Measurements from ENCODE around the gene ASB18. TPM values are rescaled to one million over a fixed set of nuclear protein-coding genes. Genes with fewer than 3 reads are reported as not detected.

ASB18 gene
- polyA plus RNA-seq, 4 donors = 0.09 TPM; not detected in 3

DNA sequence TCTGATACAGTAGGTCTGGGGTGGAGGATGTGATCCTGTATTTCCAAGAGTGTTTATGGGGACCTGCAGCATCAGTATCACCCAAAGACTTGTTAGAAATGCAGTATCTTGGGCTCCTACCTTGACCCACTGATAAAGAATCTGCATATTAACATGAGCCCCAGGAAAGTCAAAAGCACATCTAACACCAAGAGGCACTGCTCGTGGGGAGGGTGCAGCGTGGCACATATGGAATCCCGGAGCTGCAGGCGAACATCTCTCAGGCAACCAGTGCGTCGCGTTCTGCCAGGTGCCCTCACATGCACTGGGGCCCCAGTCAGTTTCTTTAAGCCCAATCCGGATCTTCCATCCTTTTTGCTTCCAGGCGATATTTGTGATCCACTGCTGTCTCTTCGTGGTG is 41.3 kb upstream of the ASB18 start:
- H3K27ac ChIP-seq (ENCODE audit: low read depth in 1 of 3, low read length in 2 of 3) = no peak overlapping the region
- H3K36me3 ChIP-seq (ENCODE audit: control insufficient read depth in 3 of 3, insufficient read depth in 2 of 3, low read depth in 1 of 3, low read length in 3 of 3) = no peaks in the 10 kb centered on the region
- no peak overlapping the region for H3K4me3 ChIP-seq (ENCODE audit: low read depth in 1 of 3, low read length in 3 of 3)
- FAIRE-seq (no peak), DNase-seq (no peak)
- WGBS, 3 donors = 85 to 89% (median 88%) methylated on average over 10 of the region's 10 CpGs
- no peaks in the 10 kb centered on the region for H3K4me1 ChIP-seq (ENCODE audit: control insufficient read depth in 3 of 3, insufficient read depth in 2 of 3, low read depth in 1 of 3, low read length in 2 of 3)
- peaks cover 0 to 3% (median 0%) of the 10 kb centered on the region in 3 donors for H3K27me3 ChIP-seq (ENCODE audit: control insufficient read depth in 3 of 3, insufficient read depth in 3 of 3, low read length in 3 of 3)
- no peaks in the 10 kb centered on the region for H3K9me3 ChIP-seq (ENCODE audit: control insufficient read depth in 2 of 2, insufficient read depth in 1 of 2, low read depth in 1 of 2, low read length in 1 of 2)

DNA sequence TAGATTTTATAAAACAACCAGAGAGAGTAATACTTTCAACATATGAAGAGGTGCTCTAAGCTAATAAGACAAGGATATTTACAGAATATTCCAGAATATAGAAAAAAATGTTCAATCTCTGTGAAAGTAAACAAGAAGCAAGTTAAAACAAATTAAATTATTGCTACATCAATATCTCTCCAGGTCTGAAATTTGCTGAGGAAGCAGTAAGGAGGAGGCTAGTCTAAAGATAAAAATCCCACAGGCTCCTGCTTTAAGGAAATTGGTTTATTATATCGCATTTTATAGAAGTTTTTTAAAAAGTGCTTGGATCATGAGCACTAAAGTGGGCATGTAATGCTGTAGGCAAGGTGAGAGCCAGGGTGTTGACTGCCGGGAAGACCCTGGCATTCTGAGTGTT is 39.7 kb upstream of the ASB18 start:
- FAIRE-seq (no peak), DNase-seq (no peak)
- H3K4me1 ChIP-seq (ENCODE audit: control insufficient read depth in 3 of 3, insufficient read depth in 2 of 3, low read depth in 1 of 3, low read length in 2 of 3) = no peaks in the 10 kb centered on the region
- 88 to 93% (median 92%) methylated on average over 2 of the region's 2 CpGs for WGBS, 3 donors
- peaks cover 0 to 3% (median 0%) of the 10 kb centered on the region in 3 donors for H3K27me3 ChIP-seq (ENCODE audit: control insufficient read depth in 3 of 3, insufficient read depth in 3 of 3, low read length in 3 of 3)
- no peak overlapping the region for H3K27ac ChIP-seq (ENCODE audit: low read depth in 1 of 3, low read length in 2 of 3)
- H3K4me3 ChIP-seq (ENCODE audit: low read depth in 1 of 3, low read length in 3 of 3) = no peak overlapping the region
- no peaks in the 10 kb centered on the region for H3K9me3 ChIP-seq (ENCODE audit: control insufficient read depth in 2 of 2, insufficient read depth in 1 of 2, low read depth in 1 of 2, low read length in 1 of 2)
- no peaks in the 10 kb centered on the region for H3K36me3 ChIP-seq (ENCODE audit: control insufficient read depth in 3 of 3, insufficient read depth in 2 of 3, low read depth in 1 of 3, low read length in 3 of 3)

DNA sequence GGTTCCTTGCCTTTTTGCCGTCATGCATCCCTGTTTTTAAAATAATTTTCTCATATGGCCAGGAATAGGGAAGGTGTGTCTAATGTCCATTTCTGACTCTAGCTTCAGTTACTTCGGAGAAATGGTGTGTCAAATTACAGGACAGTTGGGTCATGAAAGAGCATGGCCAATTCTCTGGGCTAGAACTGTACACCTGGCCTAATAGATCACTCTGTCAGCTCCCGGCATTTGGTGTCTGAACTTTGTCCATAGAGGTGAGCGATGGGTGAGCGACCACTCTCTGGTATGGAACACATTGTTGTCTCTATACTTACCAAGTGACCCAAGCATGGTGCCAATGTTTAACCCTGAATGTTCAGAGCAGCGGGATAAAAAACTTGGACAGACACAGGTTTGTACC is 38.3 kb upstream of the ASB18 start:
- DNase-seq (no peak), FAIRE-seq (no peak)
- Histone ChIP-seq H3K4me3 (ENCODE audit: low read depth in 1 of 3, low read length in 3 of 3) (no peak overlapping the region), H3K27me3 (ENCODE audit: control insufficient read depth in 3 of 3, insufficient read depth in 3 of 3, low read length in 3 of 3) (peaks cover 0 to 3% (median 2%) of the 10 kb centered on the region in 3 donors), H3K27ac (ENCODE audit: low read depth in 1 of 3, low read length in 2 of 3) (no peak overlapping the region), H3K9me3 (ENCODE audit: control insufficient read depth in 2 of 2, insufficient read depth in 1 of 2, low read depth in 1 of 2, low read length in 1 of 2) (no peaks in the 10 kb centered on the region), H3K36me3 (ENCODE audit: control insufficient read depth in 3 of 3, insufficient read depth in 2 of 3, low read depth in 1 of 3, low read length in 3 of 3) (no peaks in the 10 kb centered on the region), H3K4me1 (ENCODE audit: control insufficient read depth in 3 of 3, insufficient read depth in 2 of 3, low read depth in 1 of 3, low read length in 2 of 3) (no peaks in the 10 kb centered on the region)
- 80 to 88% (median 84%) methylated on average over 6 of the region's 6 CpGs for WGBS, 3 donors

DNA sequence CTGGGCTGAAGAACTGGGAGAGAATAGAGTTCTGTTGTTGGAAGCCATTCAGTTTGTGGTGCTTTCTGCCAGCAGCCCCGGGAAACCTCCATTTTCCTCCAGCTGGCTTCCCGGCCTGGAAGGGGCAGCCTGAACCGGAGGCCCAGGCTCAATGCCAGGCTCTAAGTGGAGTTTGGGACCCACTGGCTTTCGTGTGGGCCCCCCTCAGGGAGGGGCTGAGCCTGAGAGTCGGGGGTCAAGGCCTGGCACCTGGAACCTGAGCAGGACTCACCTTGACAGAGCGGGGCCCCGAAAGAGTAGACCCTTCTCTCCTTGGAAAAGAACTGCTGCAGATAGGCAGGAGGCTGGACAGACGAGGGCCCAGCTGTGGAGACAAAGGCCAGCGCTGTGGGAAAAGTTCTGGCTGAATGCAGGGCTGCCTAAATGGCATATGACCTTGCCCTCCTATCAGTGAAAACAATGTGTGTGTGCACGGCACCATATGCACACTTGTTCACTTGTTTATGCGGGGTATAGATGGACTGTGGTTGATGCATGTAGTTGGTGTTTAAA is 34.8 kb upstream of the ASB18 start:
- Histone ChIP-seq H3K4me1 (ENCODE audit: control insufficient read depth in 3 of 3, insufficient read depth in 2 of 3, low read depth in 1 of 3, low read length in 2 of 3) (no peaks in the 10 kb centered on the region), H3K9me3 (ENCODE audit: control insufficient read depth in 2 of 2, insufficient read depth in 1 of 2, low read depth in 1 of 2, low read length in 1 of 2) (no peaks in the 10 kb centered on the region), H3K27ac (ENCODE audit: low read depth in 1 of 3, low read length in 2 of 3) (no peak overlapping the region), H3K27me3 (ENCODE audit: control insufficient read depth in 3 of 3, insufficient read depth in 3 of 3, low read length in 3 of 3) (peaks cover 0 to 2% (median 0%) of the 10 kb centered on the region in 3 donors), H3K4me3 (ENCODE audit: low read depth in 1 of 3, low read length in 3 of 3) (no peak overlapping the region), H3K36me3 (ENCODE audit: control insufficient read depth in 3 of 3, insufficient read depth in 2 of 3, low read depth in 1 of 3, low read length in 3 of 3) (no peaks in the 10 kb centered on the region)
- FAIRE-seq = no peak
- DNase-seq = no peak
- 68 to 81% (median 78%) methylated on average over 11 of the region's 11 CpGs for WGBS, 3 donors

DNA sequence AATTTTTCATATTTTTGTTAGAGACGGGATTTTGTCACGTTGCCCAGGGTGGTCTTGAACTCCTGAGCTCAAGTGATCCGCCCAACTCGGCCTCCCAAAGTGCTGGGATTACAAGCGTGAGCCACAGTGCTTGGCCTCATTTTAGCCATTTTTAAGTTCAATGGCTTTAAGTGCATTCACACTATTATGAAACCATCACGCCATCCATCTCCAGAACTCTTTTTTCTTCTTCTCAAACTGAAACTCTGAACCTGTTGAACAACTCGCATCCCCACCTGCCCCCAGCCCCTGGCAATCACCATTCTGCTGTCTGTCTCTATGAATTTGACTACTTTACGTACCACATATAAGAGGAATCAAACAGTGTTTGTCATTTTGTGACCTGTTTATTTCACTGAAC is 31.3 kb upstream of the ASB18 start:
- FAIRE-seq = no peak
- no peak for DNase-seq
- Histone ChIP-seq H3K27ac (ENCODE audit: low read depth in 1 of 3, low read length in 2 of 3) (no peak overlapping the region), H3K27me3 (ENCODE audit: control insufficient read depth in 3 of 3, insufficient read depth in 3 of 3, low read length in 3 of 3) (peaks cover 0 to 4% (median 0%) of the 10 kb centered on the region in 3 donors), H3K4me3 (ENCODE audit: low read depth in 1 of 3, low read length in 3 of 3) (no peak overlapping the region), H3K9me3 (ENCODE audit: control insufficient read depth in 2 of 2, insufficient read depth in 1 of 2, low read depth in 1 of 2, low read length in 1 of 2) (no peaks in the 10 kb centered on the region), H3K4me1 (ENCODE audit: control insufficient read depth in 3 of 3, insufficient read depth in 2 of 3, low read depth in 1 of 3, low read length in 2 of 3) (no peaks in the 10 kb centered on the region), H3K36me3 (ENCODE audit: control insufficient read depth in 3 of 3, insufficient read depth in 2 of 3, low read depth in 1 of 3, low read length in 3 of 3) (no peaks in the 10 kb centered on the region)
- WGBS, 3 donors = 76 to 83% (median 80%) methylated on average over 8 of the region's 8 CpGs

DNA sequence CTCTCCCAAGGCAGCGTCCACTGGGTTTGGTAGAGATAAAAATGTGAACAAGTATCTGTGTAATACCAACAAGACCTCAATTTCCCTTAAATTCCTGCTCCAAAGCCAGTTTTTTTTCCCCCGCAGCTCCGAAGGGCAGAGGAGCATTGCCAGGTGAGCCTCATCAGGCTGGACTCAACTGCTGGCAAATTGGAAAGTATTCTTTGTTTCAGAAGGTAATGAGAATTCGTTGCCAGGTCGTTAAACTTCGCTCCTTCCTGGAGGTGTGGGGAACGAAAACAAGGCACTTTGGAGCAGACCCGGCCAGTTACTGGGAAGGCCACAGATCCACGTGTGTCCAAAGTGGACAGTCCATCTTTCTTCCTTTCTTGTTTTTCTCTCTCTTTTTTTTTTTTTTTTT is 30.4 kb upstream of the ASB18 start:
- H3K27ac ChIP-seq (ENCODE audit: low read depth in 1 of 3, low read length in 2 of 3) = no peak overlapping the region
- H3K36me3 ChIP-seq (ENCODE audit: control insufficient read depth in 3 of 3, insufficient read depth in 2 of 3, low read depth in 1 of 3, low read length in 3 of 3) = no peaks in the 10 kb centered on the region
- no peak for FAIRE-seq
- peaks cover 0 to 7% (median 0%) of the 10 kb centered on the region in 3 donors for H3K27me3 ChIP-seq (ENCODE audit: control insufficient read depth in 3 of 3, insufficient read depth in 3 of 3, low read length in 3 of 3)
- no peaks in the 10 kb centered on the region for H3K4me1 ChIP-seq (ENCODE audit: control insufficient read depth in 3 of 3, insufficient read depth in 2 of 3, low read depth in 1 of 3, low read length in 2 of 3)
- DNase-seq = no peak
- WGBS, 3 donors = 63 to 82% (median 69%) methylated on average over 9 of the region's 9 CpGs
- no peaks in the 10 kb centered on the region for H3K9me3 ChIP-seq (ENCODE audit: control insufficient read depth in 2 of 2, insufficient read depth in 1 of 2, low read depth in 1 of 2, low read length in 1 of 2)
- no peak overlapping the region for H3K4me3 ChIP-seq (ENCODE audit: low read depth in 1 of 3, low read length in 3 of 3)

DNA sequence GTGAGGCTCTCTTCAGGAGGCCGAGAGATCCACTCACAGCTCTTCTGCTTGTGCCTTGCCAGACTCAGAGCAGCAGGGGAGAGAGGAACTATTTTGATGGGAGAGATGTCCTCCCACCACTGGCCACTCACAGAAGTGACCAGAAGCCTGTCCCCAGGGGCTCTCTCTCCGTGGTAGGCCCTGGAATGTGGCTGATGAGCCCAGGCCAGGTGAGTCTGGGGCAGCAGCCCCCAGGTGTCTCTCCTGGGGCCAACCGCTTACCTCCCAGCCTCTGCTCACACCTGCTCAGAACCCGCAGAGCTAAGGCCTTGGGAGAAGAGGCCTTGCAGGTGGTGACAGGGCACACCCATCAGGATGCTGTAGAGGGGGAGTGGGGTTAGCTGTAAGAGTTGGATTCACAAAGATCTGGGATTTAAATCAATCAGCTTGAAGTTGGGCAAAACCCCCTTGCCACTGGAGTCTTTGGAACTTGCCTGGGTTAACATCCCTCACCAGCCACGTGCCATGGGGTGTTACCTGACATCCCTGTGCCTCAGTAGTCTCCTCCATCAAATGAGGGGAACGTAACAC is 29.1 kb upstream of the ASB18 start:
- Histone ChIP-seq H3K36me3 (ENCODE audit: control insufficient read depth in 3 of 3, insufficient read depth in 2 of 3, low read depth in 1 of 3, low read length in 3 of 3) (no peaks in the 10 kb centered on the region), H3K4me3 (ENCODE audit: low read depth in 1 of 3, low read length in 3 of 3) (no peak overlapping the region), H3K27me3 (ENCODE audit: control insufficient read depth in 3 of 3, insufficient read depth in 3 of 3, low read length in 3 of 3) (peaks cover 0 to 10% (median 0%) of the 10 kb centered on the region in 3 donors), H3K4me1 (ENCODE audit: control insufficient read depth in 3 of 3, insufficient read depth in 2 of 3, low read depth in 1 of 3, low read length in 2 of 3) (no peaks in the 10 kb centered on the region), H3K9me3 (ENCODE audit: control insufficient read depth in 2 of 2, insufficient read depth in 1 of 2, low read depth in 1 of 2, low read length in 1 of 2) (no peaks in the 10 kb centered on the region), H3K27ac (ENCODE audit: low read depth in 1 of 3, low read length in 2 of 3) (no peak overlapping the region)
- 71 to 77% (median 77%) methylated on average over 6 of the region's 6 CpGs for WGBS, 3 donors
- FAIRE-seq (no peak), DNase-seq (no peak)

DNA sequence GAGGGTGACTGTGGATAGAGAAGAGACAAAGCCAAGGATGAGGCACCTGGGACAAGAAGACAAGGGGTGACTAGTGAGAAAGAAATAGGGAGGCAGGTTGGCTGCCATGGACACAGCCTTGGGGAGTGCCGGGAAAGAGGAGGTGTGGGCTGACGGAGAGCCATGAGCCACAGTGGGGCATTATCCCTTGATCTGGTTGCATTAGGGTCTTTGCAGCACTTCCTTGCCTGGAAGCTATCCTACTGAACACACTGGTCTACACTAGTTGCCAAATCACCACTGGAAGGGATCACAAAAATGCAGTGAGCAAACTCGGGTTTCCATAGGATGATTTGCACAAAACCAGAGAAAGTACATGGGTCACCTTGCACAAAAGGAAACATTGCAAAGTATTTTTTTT is 27.7 kb upstream of the ASB18 start:
- no peaks in the 10 kb centered on the region for H3K36me3 ChIP-seq (ENCODE audit: control insufficient read depth in 3 of 3, insufficient read depth in 2 of 3, low read depth in 1 of 3, low read length in 3 of 3)
- no peak overlapping the region for H3K4me3 ChIP-seq (ENCODE audit: low read depth in 1 of 3, low read length in 3 of 3)
- DNase-seq (no peak), FAIRE-seq (no peak)
- no peaks in the 10 kb centered on the region for H3K4me1 ChIP-seq (ENCODE audit: control insufficient read depth in 3 of 3, insufficient read depth in 2 of 3, low read depth in 1 of 3, low read length in 2 of 3)
- peaks cover 0 to 12% (median 0%) of the 10 kb centered on the region in 3 donors for H3K27me3 ChIP-seq (ENCODE audit: control insufficient read depth in 3 of 3, insufficient read depth in 3 of 3, low read length in 3 of 3)
- no peak overlapping the region for H3K27ac ChIP-seq (ENCODE audit: low read depth in 1 of 3, low read length in 2 of 3)
- no peaks in the 10 kb centered on the region for H3K9me3 ChIP-seq (ENCODE audit: control insufficient read depth in 2 of 2, insufficient read depth in 1 of 2, low read depth in 1 of 2, low read length in 1 of 2)
- WGBS, 3 donors = 64 to 80% (median 75%) methylated on average over 3 of the region's 3 CpGs

DNA sequence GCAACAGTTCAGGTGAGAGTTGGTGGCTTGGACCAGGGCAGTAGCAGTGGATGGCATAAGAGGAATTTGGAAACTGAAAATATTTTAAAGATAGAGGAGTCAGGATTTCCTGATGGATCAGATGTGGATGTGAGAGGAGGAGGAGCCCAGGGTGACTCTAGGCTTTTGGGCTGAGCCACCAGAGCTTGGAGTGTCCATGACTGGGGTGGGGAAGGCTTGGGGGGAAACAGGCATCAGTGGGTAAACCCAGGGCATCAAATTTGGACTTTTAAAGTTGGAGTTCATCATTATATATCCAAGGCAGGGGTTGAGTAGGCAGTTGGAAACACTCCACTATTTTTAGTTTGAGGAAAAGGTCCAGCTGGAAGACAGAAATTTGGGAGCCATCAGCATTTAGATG is 27.3 kb upstream of the ASB18 start:
- peaks cover 0 to 12% (median 0%) of the 10 kb centered on the region in 3 donors for H3K27me3 ChIP-seq (ENCODE audit: control insufficient read depth in 3 of 3, insufficient read depth in 3 of 3, low read length in 3 of 3)
- no peaks in the 10 kb centered on the region for H3K36me3 ChIP-seq (ENCODE audit: control insufficient read depth in 3 of 3, insufficient read depth in 2 of 3, low read depth in 1 of 3, low read length in 3 of 3)
- FAIRE-seq (no peak), DNase-seq (no peak)
- H3K27ac ChIP-seq (ENCODE audit: low read depth in 1 of 3, low read length in 2 of 3) = no peak overlapping the region
- no peaks in the 10 kb centered on the region for H3K4me1 ChIP-seq (ENCODE audit: control insufficient read depth in 3 of 3, insufficient read depth in 2 of 3, low read depth in 1 of 3, low read length in 2 of 3)
- H3K4me3 ChIP-seq (ENCODE audit: low read depth in 1 of 3, low read length in 3 of 3) = no peak overlapping the region
- H3K9me3 ChIP-seq (ENCODE audit: control insufficient read depth in 2 of 2, insufficient read depth in 1 of 2, low read depth in 1 of 2, low read length in 1 of 2) = no peaks in the 10 kb centered on the region

Data from small intestine (tissue), 7 donors.